DOHH2 (cell line): Measurements from ENCODE around the gene AP2M1.

Source experiments
- CTCF ChIP-seq: fragments of 200-600 bp; sonication (generic); IDR thresholded peaks from one replicate; pipeline ENCODE4 v1.5.1; 2014; ENCODE audit warnings: antibody characterized with exemption, mild to moderate bottlenecking, low read depth, low read length; ENCODE audit not compliant: poor library complexity, severe bottlenecking
- EZH2phosphoT487 ChIP-seq: fragments of 200-600 bp; sonication (generic); IDR thresholded peaks from 2 replicates; pipeline ENCODE4 v1.6.1; 2017; ENCODE audit warnings: borderline replicate concordance, mild to moderate bottlenecking, antibody characterized with exemption, low read length, moderate library complexity, mixed read lengths

DNA sequence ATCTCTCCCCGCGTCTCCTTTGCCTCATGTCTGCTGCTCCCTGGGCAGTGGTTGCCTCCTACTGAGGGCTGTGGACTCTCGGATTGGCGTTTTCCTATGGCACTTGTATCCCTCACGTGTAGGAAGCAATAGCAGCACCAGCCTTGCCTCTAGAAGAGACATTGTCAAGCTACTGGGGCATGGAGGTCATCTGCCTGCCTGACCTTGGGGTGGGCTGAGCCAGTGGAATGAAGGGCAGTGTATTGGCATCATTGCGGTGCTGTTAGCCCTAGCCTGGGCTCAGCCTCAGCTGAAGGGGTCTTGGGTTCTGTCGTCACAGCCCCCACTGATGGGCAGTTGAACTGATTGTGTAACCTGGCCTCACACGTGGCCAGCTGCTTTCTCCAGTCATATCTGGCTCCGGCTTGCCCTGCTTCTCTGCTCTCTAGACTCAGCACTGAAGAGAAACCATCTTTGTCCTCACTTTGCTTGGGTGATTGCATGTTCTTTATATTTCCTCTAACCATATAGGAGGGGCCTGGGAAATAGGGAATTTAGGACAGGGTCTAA lies 19.4 kb downstream of the AP2M1 start:
- TF ChIP-seq CTCF (no peak), EZH2phosphoT487 (no peak)
